Thymus (tissue), 11 donors: ENCODE data around the gene GNPAT. TPM values are rescaled to one million over a fixed set of nuclear protein-coding genes. Genes with fewer than 3 reads are reported as not detected.

Experiments used
- DNase-seq, 9 donors: peaks; one replicate each; pipeline ENCODE4 v3.0.0-alpha.2; 2013; ENCODE audit warnings: low spot score in 9 of 9, low read depth in 6 of 9, missing footprints in 1 of 9
- H3K27ac ChIP-seq, 2 donors: one replicate each; pipeline ENCODE4 v1.5.1; 2013; ENCODE audit warnings: control low read depth in 1 of 2, low read depth in 1 of 2, low read length in 1 of 2, mild to moderate bottlenecking in 1 of 2, moderate library complexity in 1 of 2
- H3K27me3 ChIP-seq, 2 donors: one replicate each; pipeline ENCODE4 v1.5.1; 2013; ENCODE audit warnings: low read length in 1 of 2; ENCODE audit not compliant: control insufficient read depth in 2 of 2, insufficient read depth in 1 of 2
- H3K36me3 ChIP-seq, 2 donors: one replicate each; pipeline ENCODE4 v1.5.1; 2013; ENCODE audit warnings: low read length in 1 of 2, mild to moderate bottlenecking in 1 of 2, moderate library complexity in 1 of 2; ENCODE audit not compliant: control insufficient read depth in 2 of 2, insufficient read depth in 2 of 2
- H3K4me1 ChIP-seq, 2 donors: one replicate each; pipeline ENCODE4 v1.5.1; 2013; ENCODE audit warnings: low read length in 2 of 2; ENCODE audit not compliant: control insufficient read depth in 2 of 2, insufficient read depth in 2 of 2
- H3K4me3 ChIP-seq, 2 donors: one replicate each; pipeline ENCODE4 v1.5.1; 2013; ENCODE audit warnings: low read length in 2 of 2, control low read depth in 1 of 2, mild to moderate bottlenecking in 1 of 2
- H3K9me3 ChIP-seq, 2 donors: one replicate each; pipeline ENCODE4 v1.5.1; 2013; ENCODE audit warnings: low read length in 1 of 2, mild to moderate bottlenecking in 1 of 2; ENCODE audit not compliant: control insufficient read depth in 2 of 2, insufficient read depth in 1 of 2
- WGBS: extraction: QIAGEN DNeasy Blood & Tissue Kit; methylation state at CpG from one replicate; pipeline ENCODE4 v1.1.7; 2013; 5-methylcytosine and 5-hydroxymethylcytosine counted together
- polyA plus RNA-seq: library from polyadenylated mRNA; stranded (reverse); fragments of 200-250 nt; gene quantifications from one replicate; pipeline ENCODE4 v1.2.3, GENCODE V29; 2013
- total RNA-seq: library from RNA; stranded (reverse); fragments of 120-200 nt; gene quantifications from one replicate; pipeline ENCODE4 v1.2.4, GENCODE V29; 2013
- donor health status: healthy.

Gene GNPAT
- total and polyA plus RNA-seq, 2 donors = 45.9 to 54.3 TPM

DNA sequence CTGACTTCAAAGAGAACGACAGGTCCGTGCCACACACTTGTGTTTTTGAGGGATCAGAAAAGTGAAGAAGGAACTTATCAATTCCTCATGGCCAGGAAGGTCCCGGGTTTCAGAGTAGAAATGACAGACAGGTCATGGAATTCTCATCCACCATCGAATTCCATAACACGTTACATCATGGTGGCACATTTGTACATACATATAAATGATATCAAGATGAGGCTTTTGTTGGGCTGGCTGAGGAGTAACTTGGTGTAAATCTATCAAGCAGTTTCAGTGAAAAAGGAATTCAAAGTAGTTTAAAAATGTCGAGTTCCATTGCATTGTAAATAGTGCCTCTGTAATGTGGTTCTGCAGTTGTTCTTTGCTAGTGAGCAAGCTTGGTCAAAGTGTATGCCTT, 22.9 kb upstream of the GNPAT start:
- Histone ChIP-seq H3K27ac (no peak overlapping the region), H3K4me3 (no peak overlapping the region), H3K9me3 (no peaks in the 10 kb centered on the region), H3K27me3 (peaks cover 0 to 4% of the 10 kb centered on the region in 2 donors), H3K36me3 (peaks cover 0 to 4% of the 10 kb centered on the region in 2 donors), H3K4me1 (peaks cover 0 to 10% of the 10 kb centered on the region in 2 donors)
- WGBS = 95% methylated on average over 6 of the region's 6 CpGs
- DNase-seq = no peak

DNA sequence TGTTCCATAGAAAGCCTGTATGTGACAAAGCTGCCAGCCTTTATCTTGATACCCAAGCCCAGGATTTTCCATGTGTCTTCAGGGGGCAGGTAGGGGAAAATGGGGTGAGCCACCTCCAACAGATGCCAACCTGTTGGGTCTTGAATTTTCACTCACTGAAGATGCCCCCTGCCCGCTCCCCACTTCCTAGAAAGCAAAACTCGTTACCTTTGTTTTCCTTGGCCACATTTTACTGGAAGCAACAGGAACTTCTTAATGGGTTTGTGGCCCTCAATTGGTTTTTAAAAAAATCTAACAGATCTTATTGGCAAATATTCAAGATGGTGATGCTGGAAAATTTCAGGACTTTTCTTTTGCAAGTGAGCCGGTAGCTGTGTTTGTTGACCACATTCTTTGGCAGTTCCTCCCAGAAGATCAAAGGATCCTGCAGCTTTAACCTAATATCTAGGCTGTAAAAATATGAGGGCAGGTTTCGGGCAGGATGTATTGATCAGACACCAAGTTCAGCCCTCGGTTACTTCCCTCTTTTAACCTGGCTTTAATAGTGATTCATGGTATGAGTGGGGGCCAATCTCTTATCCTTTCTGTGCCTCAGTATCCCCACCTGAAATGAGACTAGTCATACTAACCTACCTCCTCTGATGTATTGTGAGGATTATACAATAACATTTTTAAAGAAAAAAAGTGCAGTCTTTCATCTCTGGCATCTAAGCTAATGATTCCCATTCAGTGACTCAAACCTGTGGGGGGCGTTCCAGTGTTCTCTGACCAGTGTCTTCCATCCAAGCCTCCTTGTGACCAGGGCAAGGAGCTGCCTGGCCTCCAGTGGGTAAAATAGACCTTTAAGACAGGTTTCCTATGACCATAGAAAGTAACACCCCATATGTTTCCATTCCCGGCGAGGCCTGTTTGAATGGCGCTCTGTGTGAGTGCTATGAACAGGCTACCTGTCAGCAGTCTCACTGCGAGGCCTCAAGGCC, 21.3 kb upstream of the GNPAT start:
- Histone ChIP-seq H3K27ac (no peak overlapping the region), H3K4me3 (no peak overlapping the region), H3K36me3 (peaks cover 9 to 14% of the 10 kb centered on the region in 2 donors), H3K9me3 (no peaks in the 10 kb centered on the region), H3K27me3 (peaks cover 0 to 4% of the 10 kb centered on the region in 2 donors), H3K4me1 (peaks cover 0 to 10% of the 10 kb centered on the region in 2 donors)
- WGBS = 95% methylated on average over 10 of the region's 10 CpGs
- DNase-seq = no peak

DNA sequence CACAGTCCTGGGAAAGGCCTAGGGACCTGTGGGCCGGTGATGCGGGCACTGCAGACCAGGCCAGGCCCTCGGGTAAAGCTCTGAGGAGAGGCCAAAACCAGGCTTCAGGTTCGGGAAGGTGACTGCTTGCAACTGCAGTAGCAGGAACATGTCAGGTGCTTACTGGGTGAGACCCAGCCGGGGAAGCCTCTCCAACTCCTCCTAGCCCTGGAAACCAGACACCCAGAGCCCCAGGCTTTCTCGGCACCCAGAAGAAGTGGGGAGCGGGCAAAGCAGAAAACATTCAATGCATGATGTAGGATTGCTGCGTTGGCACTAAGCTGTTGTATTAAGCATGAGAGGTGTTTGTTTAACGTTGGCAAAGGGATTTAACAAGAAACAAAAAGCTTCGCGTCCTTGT, 20.2 kb upstream of the GNPAT start:
- 95% methylated on average over 11 of the region's 11 CpGs for WGBS
- no peak for DNase-seq

DNA sequence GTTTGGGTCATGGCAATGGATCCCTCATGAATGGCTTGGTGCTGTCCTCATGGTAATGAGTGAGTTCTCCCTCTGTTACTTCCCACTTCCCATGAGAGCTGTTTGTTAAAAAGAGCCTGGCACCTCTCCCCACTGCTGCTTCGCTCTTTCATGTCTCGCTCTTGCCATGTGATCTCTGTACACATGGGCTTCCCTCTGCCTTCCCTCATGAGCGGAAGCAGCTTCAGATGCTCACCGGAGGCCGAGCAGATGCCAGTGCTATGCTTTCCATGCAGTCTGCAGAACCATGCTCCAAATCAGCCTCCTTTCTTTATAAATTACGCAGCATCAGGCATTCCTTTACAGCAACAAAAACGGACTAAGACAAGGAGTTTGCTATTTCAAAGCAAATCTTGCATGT, 14.9 kb upstream of the GNPAT start:
- 97% methylated on average over 7 of the region's 7 CpGs for WGBS
- no peak for DNase-seq
- Histone ChIP-seq H3K27me3 (no peaks in the 10 kb centered on the region), H3K27ac (no peak overlapping the region), H3K4me1 (no peaks in the 10 kb centered on the region), H3K36me3 (peaks cover 29 to 52% of the 10 kb centered on the region in 2 donors), H3K4me3 (no peak overlapping the region), H3K9me3 (no peaks in the 10 kb centered on the region)

More for the DNA sequence above, 20.2 kb upstream of the GNPAT start:
- peaks cover 0 to 4% of the 10 kb centered on the region in 2 donors for H3K27me3 ChIP-seq
- H3K9me3 ChIP-seq = no peaks in the 10 kb centered on the region
- peaks cover 0 to 2% of the 10 kb centered on the region in 2 donors for H3K4me1 ChIP-seq
- H3K36me3 ChIP-seq = peaks cover 16 to 25% of the 10 kb centered on the region in 2 donors
- no peak overlapping the region for H3K4me3 ChIP-seq
- H3K27ac ChIP-seq = no peak overlapping the region

DNA sequence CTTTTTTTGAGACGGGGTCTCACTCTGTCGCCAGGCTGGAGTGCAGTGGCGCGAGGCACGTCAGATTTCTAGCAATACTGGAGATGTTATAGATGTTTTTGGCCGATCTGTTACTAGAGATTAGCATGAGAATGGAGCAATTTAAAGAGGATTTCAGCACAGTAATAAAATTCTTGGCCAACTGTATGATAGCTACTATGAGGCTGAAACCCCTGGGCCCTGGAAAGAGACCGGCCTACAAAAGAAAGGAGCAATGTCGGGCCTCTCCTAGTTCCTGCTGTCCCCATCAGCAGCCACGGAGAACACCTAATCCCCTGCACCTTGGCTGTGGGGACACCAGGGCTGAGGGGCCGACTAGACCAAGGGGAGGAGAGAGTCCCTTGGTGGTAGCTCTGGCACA, 9.5 kb upstream of the GNPAT start:
- Histone ChIP-seq H3K4me1 (peaks cover 0 to 2% of the 10 kb centered on the region in 2 donors), H3K4me3 (no peak overlapping the region), H3K9me3 (no peaks in the 10 kb centered on the region), H3K27ac (no peak overlapping the region), H3K27me3 (no peaks in the 10 kb centered on the region), H3K36me3 (peaks cover 11 to 30% of the 10 kb centered on the region in 2 donors)
- DNase-seq = no peak
- WGBS = 98% methylated on average over 10 of the region's 10 CpGs

DNA sequence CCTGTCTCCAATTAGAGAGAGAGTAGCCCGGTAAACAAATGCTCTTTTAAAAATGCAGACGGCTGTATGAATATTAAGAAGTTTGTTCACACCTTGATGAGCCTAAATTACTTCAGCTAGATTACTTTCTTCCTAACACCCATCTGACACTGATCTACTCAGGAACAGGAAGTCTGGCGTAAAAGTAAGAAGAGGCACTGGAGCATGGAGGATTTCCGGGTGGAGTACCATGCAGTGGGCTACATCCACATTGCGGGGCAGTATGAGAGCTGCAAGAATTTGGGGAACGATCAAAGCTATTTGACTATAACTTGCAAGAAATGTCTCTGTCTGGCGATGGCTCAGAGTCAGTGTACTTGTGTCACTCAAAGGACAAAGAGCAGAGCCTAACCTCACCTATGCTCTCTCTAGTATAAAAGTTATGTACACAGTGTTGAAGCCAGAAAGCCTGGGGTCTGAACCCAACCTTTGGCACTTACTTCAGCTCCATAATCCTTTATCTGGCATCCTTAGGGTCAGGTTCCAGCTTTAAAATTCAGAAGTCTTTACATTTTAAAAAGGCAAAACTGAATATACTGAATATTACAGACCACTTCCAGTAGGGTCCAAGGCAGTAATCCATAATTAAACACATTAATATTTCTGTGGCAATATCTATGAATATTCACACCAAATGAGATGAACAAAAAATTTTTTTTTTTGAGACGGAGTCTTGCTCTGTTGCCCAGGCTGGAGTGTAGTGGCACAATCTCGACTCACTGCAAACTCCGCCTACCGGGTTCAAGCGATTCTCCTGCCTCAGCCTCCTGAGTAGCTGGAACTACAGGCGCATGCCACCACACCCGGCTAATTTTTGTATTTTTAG, 7.9 kb upstream of the GNPAT start:
- no peak overlapping the region for H3K27ac ChIP-seq
- H3K27me3 ChIP-seq = no peaks in the 10 kb centered on the region
- H3K9me3 ChIP-seq = no peaks in the 10 kb centered on the region
- 98% methylated on average over 14 of the region's 14 CpGs for WGBS
- H3K4me1 ChIP-seq = peaks cover 0 to 2% of the 10 kb centered on the region in 2 donors
- no peak overlapping the region for H3K4me3 ChIP-seq
- no peak for DNase-seq
- peaks cover 13 to 35% of the 10 kb centered on the region in 2 donors for H3K36me3 ChIP-seq

DNA sequence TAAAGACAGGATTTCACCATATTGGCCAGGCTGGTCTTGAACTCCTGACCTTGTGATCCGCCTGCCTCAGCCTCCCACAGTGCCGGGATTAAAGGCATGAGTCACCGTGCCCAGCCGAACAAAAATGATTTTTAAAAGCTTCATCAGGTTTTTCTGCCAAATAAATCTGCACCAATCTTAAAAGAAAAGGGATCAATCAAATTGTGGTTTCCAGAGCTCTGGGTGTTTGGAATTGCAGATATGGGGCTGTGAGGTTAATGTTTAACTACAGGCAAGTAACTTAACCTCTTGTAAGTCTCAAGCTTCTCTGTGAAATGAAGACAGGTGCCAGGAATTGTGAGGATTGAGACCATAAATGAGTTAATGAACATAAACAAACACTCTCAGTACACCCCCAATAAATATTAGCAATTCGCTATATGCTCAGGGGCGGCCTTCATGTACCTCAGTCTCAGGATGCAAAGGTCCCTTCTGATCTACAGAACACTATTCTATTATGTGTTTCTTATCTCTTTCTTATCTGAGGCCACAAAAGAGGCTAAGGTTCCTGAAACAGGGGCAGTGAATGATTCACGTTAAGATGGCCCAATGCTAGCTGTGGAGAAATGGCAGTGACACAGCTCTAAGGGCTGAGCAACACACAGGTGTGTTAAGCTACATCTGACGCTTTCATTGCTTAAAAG, 7.1 kb upstream of the GNPAT start:
- DNase-seq = no peak
- Histone ChIP-seq H3K27ac (no peak overlapping the region), H3K4me3 (no peak overlapping the region), H3K4me1 (peaks cover 0 to 2% of the 10 kb centered on the region in 2 donors), H3K36me3 (peaks cover 19 to 40% of the 10 kb centered on the region in 2 donors), H3K9me3 (no peaks in the 10 kb centered on the region), H3K27me3 (no peaks in the 10 kb centered on the region)
- WGBS = 96% methylated on average over 8 of the region's 8 CpGs

DNA sequence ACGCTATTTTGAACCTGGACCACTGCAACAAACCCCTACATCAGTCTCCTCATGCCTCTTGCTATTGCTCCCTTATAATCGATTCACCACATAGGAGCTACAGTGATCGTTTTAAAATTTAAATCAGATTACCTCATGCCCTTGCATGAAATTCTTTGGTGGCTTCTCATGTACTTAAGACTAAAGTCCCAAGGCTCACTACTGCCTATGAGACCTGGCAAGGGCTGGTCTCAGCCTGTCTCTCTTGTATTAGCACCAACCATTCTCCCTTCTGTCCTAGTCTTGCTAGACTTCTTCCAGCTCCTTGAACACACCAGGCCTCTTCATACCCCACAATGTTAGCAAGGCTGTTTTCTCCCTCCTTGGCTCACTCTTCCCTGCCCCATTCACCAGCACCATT, 6.5 kb upstream of the GNPAT start:
- DNase-seq = no peak
- H3K4me3 ChIP-seq = no peak overlapping the region
- no peak overlapping the region for H3K27ac ChIP-seq
- WGBS = 97% methylated on average over 3 of the region's 3 CpGs
- H3K36me3 ChIP-seq = peaks cover 19 to 35% of the 10 kb centered on the region in 2 donors
- no peaks in the 10 kb centered on the region for H3K9me3 ChIP-seq
- no peaks in the 10 kb centered on the region for H3K27me3 ChIP-seq
- H3K4me1 ChIP-seq = peaks cover 0 to 2% of the 10 kb centered on the region in 2 donors
